Fibroblast of villous mesenchyme (primary cell): ENCODE measurements around the gene RPS15. TPM values are rescaled to one million over a fixed set of nuclear protein-coding genes. Genes with fewer than 3 reads are reported as not detected.

Source experiments
- DNase-seq: peaks from one replicate; pipeline ENCODE4 v3.0.0-alpha.2; 2010; ENCODE audit warnings: low read depth
- H3K4me3 ChIP-seq: 2 replicates; pipeline ENCODE4 v1.5.1; 2011; ENCODE audit warnings: low read depth, mild to moderate bottlenecking, low read length
- CTCF ChIP-seq: IDR thresholded peaks from 2 replicates; pipeline ENCODE4 v1.5.1; 2012; ENCODE audit warnings: low read depth, mild to moderate bottlenecking, low read length; ENCODE audit not compliant: insufficient read depth
- total RNA-seq: library from RNA; depleted of rRNA; stranded (reverse); fragments of >200 nt; gene quantifications from 2 replicates; pipeline ENCODE4 v1.2.3, GENCODE V29; 2012

Gene RPS15
- total RNA-seq, 1 donor = 346 TPM

GRCh38 chr19:1421218-1421957 is 16.8 kb upstream of the RPS15 start:
- no peak for TF ChIP-seq CTCF
- H3K4me3 ChIP-seq = no peak overlapping the region
- DNase-seq = no peak

GRCh38 chr19:1421958-1422305 is 16.3 kb upstream of the RPS15 start:
- H3K4me3 ChIP-seq = no peak overlapping the region
- no peak for DNase-seq
- TF ChIP-seq CTCF = no peak

GRCh38 chr19:1422360-1422759 is 15.8 kb upstream of the RPS15 start:
- no peak for TF ChIP-seq CTCF
- no peak overlapping the region for H3K4me3 ChIP-seq
- peak; percentile 89 for DNase-seq

GRCh38 chr19:1422943-1423342 is 15.3 kb upstream of the RPS15 start:
- DNase-seq = no peak
- TF ChIP-seq CTCF = no peak
- H3K4me3 ChIP-seq = no peak overlapping the region

- TF ChIP-seq CTCF = no peak
- H3K4me3 ChIP-seq = no peak overlapping the region
- DNase-seq = no peak
Observed at GRCh38 chr19:1423436-1424191, 14.6 kb upstream of the RPS15 start.

GRCh38 chr19:1424192-1424955 is 13.8 kb upstream of the RPS15 start:
- TF ChIP-seq CTCF = no peak
- H3K4me3 ChIP-seq = no peak overlapping the region
- no peak for DNase-seq
